ENCODE data around the gene ST6GALNAC6.

ST6GALNAC6 gene

DNA sequence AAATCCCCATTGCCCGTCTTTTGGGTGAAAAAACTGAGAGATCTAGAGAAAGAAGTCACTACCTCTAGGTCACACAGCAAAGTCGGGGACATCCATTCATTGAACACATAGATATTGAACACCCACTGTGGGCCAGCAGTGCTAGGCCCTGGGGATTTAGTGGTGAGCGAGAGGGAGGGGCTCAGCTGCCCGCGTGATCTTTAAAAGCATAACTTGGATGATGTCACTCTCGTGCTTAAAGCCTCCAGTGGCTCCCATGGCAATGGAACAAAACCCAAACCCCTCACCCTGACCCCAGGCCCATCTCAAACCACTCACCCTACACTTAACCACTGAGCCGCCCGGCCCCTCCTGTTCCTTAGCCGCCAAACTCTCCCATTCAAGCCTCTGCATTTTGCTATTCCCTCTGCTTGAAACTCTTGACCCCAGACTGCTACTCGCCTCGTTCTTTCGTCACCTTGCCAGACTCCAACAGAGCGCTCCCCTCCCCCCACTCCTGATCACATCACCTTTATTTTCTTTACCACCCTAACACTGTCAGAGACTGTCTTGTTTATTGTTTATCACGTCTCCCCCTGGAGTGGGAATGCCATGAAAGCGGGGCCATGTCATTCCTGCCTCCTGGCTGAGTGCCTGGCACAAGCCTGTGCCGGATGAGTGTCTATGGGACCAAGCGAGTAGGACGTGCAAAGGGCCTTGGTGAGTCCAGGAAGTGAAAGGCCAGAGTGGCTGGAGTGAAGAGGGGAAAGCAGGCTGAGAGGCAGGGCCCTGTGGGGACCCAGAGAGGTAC lies 31.9 kb upstream of the ST6GALNAC6 start:
- no peak for DNase-seq (ENCODE audit: low spot score)

DNA sequence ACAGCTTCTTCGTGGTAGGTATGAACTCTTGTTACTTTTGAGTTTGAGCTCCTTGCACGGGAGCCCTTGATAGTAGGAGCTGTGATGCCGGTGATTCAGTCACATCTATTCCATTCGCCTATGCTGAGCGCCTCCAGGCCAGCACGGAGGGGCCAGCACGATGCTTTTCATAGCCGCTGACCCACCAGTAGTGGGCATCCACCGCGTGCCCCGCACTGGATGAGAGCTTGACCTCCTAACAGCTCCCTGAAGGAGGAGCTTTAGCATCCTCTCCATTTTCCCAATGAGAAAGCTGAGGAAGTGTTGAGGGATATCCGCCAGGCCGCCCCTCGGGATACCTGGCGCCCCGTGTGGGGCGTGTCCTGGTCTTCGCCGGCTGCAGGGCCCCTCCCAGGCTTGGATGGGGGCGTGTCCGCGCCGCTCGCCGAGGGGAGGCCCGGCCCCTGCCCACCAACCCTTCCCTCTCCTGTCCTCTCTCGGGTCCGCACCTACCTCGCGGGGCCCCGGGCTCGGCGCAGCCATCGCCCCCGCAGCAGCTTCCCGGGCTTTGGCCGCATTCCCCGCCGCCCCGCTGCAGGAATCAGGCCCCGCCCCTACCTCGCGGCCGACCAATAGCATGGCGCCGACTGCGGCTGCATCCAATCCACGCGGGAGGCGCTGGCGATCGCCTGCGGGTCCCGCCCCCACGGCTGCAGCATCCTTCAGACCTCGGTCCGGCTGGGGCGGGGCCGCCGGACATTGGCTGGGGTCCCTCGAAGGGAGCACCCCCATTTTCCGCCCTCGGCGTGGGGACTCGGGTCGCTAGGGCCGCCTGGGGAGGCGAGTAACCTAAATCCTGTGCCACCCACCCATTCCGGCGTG lies 31.1 kb upstream of the ST6GALNAC6 start, which contains the start of gene PIP5KL1:
PIP5KL1 (minus strand) TSS at position 547 of the 861 bp plus-strand sequence; CDS start at position 522, 25 bp downstream.
- DNase-seq (ENCODE audit: low spot score), result peak; percentile 90

DNA sequence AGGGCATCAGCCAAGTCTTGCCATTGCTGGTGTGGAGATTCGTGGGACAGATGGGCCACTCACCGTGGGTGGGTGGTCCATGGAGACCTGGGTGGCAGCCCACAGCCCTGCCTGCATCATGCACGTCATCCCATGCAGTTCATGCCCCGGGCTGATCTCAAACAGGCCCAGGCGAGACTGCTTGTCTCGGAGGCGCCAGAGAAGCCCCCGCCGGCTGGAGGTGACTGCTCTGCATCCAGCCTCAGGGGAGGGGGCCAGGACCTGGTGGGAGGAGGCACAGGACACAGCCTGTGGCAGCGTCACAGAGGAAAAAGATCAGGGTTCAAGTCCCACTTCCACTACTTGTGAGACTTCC lies 30.2 kb upstream of the ST6GALNAC6 start:
- DNase-seq (ENCODE audit: low spot score), result no peak

DNA sequence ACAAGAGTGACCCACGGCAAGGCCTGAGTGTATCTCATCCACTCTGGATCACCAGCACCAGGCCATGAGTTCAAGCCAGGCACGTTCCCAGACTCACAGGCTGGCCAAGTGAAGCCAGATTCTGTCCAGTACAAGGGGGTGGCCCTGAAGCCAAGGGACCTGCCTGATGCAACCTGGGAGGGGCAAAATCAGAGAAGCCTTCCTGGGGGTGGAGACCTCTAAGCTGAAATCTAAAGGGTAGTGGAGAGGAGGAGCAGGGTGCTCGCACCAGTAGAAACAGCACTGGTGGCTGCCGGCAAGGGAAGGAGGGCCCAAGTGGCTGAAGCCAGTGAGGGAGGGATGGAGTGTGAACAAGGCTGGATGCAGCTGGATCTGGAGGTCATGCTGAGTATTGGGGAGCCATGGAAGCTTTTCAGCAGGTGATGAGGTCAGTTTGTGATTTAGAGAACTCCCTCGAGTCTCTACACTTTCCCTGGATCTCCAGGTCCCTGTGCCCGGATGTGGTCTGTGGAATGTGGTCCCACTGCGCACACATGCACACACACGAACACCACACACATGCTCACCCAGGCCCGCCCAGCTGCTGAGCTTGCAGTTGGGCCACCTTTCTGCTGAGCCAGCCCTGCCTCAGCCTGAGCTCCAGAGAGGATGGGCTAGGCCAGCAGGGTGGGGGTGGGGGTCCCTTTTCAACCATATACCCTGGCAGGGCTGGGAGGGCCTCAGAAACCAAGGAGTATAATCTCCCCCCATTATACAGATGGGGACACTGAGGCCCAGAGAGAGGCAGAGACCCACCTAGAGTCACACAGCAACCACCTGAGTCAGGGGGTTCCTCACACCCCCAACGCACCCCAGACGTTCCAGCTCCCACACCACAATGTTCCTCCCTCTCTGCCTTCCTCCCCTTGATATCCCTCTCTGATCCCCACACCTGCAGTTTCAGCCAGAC lies 29.5 kb upstream of the ST6GALNAC6 start:
- DNase-seq (ENCODE audit: low spot score), result no peak

DNA sequence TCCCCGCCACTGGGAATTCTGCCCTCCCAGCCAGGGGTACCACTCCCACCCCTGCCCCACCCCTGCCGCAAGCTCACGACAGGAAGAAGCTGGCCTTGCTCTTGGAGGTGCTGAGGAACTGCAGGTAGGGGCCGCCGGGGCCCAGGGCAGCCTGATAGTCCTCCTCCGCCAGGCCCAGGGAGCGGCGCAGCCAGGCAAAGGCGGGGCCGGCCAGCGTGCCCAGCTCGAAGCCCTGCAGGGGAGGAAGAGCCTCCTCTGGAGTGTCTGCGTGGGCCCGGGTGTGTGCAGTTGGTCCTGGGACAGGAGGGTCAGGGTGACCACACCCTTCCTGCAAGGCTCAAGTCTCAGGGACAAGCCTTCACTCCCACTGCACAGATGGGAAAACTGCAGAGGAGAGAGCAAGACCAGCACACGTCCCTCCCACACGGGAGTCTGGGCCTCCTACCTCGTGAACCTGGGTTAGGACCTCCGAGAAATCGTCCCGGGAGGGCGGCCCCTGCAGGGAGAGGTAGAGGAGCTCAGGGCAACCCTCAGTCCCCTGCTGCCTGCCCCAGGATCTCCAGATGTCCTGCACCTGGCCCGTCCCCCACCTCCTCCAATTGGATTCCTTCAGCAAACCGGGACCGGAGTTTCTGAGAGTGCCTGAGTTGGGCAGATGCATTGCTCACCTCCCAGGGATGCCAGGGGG lies 28.7 kb upstream of the ST6GALNAC6 start:
- no peak for DNase-seq (ENCODE audit: low spot score)

DNA sequence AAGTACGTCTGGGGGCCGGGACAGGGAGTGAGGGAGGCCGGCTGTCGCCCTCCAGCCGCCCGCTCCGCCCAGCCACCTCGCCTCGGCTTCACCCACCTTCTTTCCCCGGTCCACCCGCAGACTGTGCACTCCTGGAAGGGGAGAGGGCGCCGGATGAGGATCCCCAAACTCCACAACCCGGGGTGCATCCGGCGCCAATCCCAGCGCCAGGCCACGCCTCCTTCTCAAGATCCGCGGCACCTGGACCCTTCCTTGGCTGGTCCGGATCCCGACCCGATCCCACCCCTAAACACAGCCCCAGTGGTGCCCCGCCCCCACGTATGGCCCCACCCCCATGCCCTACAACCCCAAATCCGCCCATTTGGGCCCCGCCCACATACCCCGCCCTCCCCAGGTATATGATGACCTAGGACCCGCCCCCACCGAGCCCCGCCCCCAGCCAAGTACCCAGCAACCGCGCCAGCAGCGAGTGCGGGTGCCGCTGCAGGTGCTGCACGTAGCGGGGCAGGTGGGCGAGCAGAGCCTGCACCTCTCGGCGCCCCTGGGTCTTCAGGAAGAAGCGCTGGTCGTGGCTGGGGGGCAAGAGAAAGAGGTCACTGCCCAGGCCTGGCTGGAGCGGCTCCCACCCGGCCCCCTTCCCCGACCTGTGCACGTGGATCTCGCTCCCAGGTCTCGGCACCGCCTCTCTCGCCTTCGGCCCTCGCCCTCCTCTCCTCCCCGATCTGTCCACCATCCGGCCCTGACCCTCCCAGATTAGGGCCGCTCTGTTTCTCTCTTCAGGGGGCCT lies 28.0 kb upstream of the ST6GALNAC6 start:
- DNase-seq (ENCODE audit: low spot score), result no peak

DNA sequence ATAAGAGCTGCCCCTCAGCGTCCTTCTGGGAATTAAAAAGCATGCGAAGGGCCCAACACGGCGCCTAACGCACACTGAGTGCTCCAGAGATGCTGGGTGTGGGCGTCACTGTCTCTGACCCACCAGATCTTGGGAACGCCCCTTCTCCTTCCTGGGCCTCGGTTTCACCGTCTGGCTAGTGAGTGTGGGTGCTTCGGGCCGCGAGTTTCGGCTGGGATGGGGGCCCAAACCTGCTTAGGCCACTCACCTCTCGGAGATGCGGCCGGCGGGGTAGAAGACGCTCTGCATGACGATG lies 27.4 kb upstream of the ST6GALNAC6 start:
- DNase-seq (ENCODE audit: low spot score), result no peak

DNA sequence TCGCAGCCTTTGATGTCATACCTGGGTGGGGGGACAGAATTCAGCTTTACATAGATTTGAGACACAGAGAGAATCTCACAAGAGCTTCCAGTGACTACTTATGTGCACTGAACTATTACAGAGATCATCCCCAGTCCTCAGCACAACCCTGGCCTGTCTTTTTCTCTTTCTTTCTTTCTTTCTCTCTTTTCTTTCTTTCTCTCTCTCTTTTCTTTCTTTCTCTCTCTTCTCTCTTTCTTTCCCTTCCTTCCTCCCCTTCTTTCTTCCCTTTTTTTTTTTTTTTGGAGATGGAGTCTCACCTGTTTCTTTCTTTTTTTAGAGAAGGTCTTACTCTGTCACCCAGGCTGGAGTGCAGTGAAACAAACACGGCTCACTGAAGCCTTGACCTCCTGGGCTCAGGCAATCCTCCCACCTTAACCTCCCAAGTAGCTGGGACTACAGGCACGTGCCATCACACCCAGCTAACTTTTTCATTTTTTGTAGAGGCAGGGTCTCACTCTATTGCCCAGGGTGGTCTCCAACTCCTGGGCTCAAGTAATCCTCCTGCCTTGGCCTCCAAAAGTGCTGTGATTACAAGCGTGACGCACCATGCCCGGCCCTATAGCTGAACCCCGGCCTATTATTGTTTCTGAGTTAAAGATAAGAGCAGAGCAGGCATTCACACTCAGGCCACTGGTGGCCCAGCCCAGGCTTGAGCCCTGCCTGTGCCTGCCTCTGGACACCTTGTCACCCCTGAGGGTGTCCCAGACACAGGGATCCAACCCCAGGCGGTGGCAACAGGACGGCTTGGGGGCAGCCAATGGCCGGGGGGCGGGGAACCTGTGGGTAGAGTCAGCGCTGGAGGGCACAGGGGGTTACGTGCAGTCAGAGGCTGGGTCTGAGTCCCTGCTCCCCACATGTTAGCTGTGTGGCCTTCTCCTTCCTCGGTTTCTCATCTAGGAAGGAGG lies 26.8 kb upstream of the ST6GALNAC6 start:
- DNase-seq (ENCODE audit: low spot score), result no peak

DNA sequence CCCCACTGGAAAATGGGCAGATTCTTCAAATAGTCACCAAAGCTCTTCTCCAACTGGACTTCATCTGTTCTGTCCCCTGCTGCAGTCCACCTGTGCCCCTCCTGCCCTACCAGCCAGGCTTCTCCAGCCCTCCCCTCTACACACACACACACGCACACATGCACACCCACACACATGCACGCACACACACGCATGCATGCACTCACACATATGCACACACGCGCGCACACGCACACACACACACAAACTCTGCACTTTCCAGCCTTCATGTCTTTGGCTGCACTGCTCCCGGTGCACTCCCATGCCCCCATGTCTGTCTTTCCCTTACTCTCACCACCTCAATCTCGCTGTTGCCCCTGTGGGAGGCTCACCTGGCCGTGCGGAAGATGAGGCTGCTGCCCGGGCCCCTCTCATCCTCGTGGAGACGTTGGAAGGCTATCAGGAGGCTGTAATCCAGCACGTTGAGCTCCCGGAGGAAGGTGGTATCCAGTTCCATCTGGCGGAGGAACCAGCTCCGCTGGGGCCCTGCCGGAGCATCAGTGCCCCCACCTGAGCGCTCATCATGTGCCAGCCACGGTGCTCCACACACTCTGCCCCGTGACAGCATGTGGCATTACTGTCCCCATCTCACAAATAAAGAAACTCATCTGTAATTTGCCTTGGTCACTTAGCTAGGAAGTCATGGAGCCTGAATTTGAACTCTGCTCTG lies 25.5 kb upstream of the ST6GALNAC6 start:
- DNase-seq (ENCODE audit: low spot score), result no peak

DNA sequence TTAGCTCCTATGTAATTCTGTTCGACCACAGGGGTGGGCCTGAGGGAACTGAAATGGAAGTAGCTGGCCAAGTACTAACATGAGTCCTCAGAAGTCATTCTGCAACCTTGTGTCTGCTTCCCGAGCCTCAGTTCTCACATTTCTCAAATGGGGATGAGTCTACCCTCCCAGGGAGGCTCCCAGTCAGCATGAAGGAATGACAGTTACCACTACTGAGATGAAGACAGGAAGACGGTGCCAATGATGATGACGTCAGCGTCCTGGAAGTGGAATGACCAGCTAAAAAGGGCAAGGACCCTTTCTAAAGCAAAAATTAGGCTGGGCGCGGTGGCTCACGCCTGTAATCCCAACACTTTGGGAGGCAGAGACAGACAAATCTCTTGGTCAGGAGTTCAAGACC lies 24.4 kb upstream of the ST6GALNAC6 start:
- no peak for DNase-seq (ENCODE audit: low spot score)

DNA sequence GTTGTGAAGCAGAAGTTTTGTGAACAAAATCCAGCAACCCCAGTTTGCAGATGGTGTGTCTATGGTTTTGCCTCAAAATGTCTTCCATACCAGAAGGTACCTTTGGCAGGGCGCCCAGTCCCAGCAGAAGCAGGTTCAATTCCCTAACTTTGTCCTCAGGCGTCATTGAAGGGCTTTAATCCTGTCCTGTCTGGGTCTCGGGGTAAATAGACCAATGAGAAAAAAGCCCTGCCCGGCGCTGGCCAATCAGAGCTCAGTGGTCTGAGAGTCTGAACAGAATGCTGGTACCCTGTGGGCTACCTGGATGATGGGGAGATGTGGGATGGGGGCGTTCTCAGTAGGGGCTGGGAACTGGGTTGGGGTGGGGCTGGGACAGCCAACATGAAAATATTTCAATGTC lies 23.6 kb upstream of the ST6GALNAC6 start:
- DNase-seq (ENCODE audit: low spot score), result no peak

DNA sequence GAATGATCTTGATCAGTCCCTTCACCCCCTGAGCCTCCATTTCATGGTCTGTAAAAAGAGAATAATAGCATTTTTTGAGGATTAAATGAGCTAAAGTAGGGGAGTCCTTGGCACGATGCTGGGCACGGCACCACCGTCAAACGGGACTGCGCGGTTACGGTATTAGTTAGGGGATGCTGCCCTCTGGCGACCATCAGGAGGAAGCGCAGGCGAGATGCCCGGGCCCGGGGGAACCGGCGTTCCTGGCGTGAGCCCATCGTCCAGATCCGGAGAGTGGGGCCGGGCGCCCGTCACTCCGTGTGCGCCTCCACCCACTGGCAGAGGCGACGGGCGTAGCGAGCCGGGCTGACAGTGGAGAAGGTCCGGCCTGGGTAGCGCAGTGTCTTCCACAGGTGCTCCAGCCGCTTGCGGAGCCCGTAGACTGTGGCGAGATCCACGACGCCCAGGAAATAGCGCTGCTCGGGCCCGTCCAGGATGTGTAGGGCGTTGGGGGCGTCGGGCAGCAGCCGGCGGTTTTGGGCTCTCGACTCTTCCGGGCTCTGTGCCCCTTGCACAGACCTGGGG lies 22.2 kb upstream of the ST6GALNAC6 start:
- DNase-seq (ENCODE audit: low spot score), result no peak

DNA sequence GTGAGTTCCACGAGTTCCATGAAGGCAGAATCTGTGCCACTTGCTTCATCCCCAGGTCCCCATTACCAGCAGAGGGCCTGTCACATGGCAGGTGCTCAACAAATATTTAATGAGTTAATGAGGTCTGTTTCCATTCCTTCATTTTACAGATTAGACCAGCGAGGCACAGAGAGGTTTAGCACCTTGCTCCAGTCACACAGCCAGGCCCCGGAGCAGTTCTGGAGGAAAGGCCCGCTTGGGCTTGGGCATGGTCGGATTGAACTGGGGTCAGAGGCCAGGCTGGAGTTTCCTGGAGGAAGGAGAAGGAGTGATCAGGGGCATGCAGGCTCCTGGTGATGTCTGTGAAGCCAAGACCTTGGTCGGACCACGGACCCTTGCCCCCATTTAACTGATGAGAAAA lies 21.4 kb upstream of the ST6GALNAC6 start:
- DNase-seq (ENCODE audit: low spot score), result no peak

DNA sequence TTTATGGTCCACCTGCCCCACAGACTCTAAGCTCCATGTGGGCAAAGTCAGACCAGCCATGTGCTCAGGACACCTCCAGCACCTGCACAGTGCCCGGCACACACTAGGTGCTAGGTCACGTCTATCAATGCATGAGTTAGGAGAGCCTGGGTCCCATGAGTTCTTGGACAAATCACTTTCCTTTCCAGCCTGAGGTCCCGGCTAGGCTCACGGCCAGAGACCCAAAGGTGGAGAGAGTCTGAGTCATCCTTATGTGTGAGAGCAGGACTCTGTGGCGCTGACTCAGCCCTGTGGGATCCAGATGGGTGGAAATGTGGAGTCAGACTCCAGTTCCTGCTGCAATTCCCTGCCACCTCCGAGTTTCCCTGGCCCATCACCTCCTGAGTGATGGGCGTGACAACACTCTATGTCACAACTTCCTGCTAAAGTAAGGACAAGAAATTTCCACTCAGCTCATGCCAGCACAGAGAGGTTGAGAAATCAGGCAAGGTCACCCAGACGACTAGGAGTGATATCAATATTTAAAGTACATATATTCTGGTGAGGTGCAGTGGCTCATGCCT lies 19.9 kb upstream of the ST6GALNAC6 start:
- no peak for DNase-seq (ENCODE audit: low spot score)

DNA sequence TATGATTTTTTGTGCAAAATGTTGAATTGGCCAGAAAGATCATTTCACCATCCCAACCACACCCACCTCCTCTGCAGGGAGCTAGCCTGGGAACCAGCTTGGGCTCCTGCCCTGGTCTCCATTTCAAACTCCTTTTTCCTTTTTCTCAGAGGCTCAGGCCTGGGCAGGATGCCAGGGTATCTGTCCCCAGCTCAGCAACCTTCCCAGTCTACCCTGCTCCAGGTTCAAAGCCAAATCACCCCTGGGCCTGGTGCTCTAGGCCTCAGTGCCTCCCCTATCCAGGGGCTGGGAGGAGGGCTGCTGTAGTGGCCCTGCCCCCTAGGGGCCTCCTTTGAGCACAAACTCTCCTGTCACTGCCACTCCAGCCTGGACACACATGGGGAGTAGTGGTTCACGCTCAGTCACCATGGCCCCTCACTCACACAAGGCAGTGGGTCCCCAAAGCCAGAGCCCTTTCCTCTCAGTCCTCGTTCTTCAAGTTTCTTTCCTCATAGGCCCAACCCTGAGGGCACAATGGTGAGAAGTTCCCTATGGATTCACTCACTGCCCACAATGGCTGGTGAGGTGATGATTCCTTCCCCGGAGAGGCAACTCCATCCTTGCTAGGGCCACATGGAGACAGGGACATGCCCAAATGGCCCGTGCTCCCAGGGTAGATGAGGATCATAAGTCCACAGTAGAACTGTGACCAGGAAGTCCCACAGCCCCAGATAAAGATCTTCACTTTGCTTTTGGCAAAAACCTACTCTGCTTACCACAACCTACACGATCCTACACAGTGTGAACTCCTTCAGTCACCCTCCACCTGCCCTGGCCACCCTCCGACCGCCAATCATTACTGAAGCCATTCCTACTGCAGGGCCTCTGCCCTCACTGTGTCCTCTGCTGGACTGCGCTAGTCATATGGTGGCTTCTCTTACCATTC lies 19.0 kb upstream of the ST6GALNAC6 start:
- no peak for DNase-seq (ENCODE audit: low spot score)

DNA sequence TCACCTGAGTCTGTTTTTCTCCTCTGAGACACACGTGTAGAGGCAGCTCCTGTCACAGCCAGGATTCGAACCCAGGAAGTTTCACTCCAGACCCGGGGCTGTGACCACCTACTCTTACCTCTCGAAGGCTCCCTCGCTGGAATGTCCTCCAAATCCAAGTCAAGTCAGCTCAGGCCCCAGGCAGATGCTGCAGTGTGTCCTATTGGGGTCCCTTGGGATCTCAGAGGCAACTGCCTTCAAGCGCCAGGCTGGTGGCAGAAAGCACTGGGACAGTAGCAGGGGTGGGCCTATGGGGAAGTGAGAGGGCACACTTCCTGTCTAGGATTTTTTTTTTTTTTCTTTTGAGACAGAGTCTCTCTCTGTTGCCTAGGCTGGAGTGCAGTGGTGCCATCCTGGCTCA lies 18.2 kb upstream of the ST6GALNAC6 start:
- DNase-seq (ENCODE audit: low spot score), result no peak

All from left forelimb (tissue), 1 donor.